Retinal pigment epithelial cell (primary cell): ENCODE results near the gene DNAH8.

ENCODE experiments used
- DNase-seq: peaks from one replicate; pipeline ENCODE4 v3.0.0-alpha.2; 2010; ENCODE audit warnings: low read depth
- H3K4me3 ChIP-seq: 2 replicates; pipeline ENCODE4 v1.5.1; 2011; ENCODE audit warnings: mild to moderate bottlenecking, low read length, control low read depth, moderate library complexity
- TF ChIP-seq, protein P1 (sequence below): conservative IDR thresholded peaks from 2 replicates; pipeline ENCODE4 v1.5.1; 2011; ENCODE audit warnings: low read depth, low read length, control low read depth, inconsistent platforms

The DNAH8 gene

DNA sequence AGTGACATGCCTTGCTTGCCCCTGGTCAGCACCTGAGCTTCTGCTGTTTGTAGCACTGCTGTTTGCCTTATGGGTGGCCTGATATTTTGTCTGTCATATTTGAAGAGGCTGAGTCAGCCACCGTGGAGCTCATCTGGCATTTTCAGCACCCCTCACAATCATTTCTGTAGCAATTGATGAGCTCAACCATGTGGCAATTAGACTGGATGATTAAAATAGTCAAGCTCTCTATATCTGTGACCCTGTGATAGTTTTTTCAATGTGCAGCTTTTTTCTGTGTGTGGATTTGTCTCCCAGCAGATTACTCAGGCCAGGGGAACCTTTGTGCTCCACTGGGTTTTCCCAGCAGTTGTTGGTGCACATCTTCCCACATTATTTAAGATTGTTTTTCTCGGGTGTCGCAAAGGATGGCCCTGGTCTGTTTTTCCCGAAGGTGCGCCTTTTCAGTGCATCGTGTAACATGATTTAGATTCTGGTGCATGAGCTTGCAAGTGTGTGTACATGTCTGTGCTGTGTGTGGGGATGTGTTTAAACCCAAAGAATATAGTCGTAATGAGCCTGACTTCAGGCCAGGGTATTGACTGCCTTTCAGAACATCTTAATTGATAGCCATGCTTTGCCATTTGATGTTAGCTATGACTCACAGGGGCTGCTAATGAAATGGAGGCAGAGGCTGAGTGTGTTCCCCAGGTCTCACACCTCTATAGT, 301.9 kb downstream of the DNAH8 start:
- H3K4me3 ChIP-seq = no peak overlapping the region
- no peak for DNase-seq
- TF ChIP-seq, protein P1, sequence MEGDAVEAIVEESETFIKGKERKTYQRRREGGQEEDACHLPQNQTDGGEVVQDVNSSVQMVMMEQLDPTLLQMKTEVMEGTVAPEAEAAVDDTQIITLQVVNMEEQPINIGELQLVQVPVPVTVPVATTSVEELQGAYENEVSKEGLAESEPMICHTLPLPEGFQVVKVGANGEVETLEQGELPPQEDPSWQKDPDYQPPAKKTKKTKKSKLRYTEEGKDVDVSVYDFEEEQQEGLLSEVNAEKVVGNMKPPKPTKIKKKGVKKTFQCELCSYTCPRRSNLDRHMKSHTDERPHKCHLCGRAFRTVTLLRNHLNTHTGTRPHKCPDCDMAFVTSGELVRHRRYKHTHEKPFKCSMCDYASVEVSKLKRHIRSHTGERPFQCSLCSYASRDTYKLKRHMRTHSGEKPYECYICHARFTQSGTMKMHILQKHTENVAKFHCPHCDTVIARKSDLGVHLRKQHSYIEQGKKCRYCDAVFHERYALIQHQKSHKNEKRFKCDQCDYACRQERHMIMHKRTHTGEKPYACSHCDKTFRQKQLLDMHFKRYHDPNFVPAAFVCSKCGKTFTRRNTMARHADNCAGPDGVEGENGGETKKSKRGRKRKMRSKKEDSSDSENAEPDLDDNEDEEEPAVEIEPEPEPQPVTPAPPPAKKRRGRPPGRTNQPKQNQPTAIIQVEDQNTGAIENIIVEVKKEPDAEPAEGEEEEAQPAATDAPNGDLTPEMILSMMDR = no peak

DNA sequence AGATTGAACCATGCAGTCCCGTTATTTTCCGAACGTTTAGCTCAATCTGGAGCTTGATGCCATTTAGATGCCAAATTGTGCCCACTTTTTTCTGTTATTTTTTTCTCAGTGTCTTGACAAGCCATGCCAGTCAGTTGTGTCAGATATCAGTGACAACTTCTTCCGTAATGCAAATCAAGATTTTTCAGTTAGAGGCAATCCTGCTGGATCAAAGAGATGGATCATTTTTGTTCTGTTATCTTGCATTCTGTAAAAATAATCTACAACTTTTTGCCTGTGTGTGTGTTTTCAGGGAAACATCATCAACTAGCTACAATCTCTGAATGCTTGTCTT, 302.4 kb downstream of the DNAH8 start:
- TF ChIP-seq, protein P1 = no peak
- DNase-seq = no peak
- H3K4me3 ChIP-seq = no peak overlapping the region

DNA sequence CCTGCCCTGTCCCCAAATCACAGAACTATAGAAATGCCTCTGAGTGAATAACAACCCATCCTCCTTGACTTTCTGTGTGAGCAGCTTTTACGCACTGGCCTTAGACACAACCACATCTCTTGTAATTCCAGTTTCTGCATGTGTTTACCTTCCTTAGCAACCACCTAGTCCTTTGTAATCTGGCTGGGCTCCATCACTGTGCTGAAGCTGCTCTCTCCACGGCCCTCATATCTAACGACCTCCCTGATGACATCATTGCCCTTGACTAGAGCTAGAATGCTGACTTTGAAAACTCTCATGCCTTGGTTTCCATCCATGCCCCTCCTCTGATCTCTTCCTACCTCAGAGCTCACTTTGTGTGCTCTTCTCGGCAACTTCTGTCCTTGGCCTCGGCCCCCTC, 303.0 kb downstream of the DNAH8 start:
- H3K4me3 ChIP-seq = no peak overlapping the region
- TF ChIP-seq, protein P1 = no peak
- no peak for DNase-seq

DNA sequence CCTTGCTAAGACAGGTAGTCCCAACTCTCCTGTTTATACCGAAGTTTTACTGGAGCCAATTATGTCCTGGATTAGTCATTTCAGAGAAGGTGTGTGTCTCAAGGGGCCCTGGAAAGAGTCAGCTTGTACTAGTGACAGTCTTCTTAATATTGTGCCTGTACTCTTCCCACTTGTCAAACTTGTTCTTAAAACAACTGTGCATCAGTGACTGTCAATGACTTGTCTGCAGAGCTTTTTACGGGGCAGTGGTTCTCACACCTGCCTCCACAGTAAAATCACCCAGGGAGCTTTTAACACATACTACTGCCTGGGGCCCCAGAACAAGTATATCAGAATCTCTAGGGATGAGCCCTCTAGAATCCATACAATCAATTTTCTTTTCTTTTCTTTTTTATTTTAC, 305.0 kb downstream of the DNAH8 start:
- DNase-seq = no peak
- no peak overlapping the region for H3K4me3 ChIP-seq
- TF ChIP-seq, protein P1 = no peak

DNA sequence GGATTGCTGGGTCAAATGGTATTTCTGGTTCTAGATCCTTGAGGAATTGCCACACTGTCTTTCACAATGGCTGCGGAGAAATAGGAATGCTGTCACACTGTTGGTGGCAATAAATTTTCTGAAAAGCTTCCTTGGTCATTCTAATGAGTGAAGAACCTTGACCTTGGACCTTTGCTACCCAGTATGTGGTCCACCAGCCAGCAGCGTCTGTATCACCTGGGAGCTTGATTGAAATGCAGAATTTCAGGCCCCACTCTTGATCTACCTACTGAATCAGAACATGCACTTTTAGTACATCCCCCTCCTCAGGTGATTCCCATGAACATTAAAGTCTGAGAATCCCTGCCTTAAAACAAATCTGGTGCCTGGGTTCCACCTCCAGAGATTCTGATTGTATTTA, 305.9 kb downstream of the DNAH8 start:
- no peak for DNase-seq
- no peak overlapping the region for H3K4me3 ChIP-seq
- TF ChIP-seq, protein P1 = no peak

DNA sequence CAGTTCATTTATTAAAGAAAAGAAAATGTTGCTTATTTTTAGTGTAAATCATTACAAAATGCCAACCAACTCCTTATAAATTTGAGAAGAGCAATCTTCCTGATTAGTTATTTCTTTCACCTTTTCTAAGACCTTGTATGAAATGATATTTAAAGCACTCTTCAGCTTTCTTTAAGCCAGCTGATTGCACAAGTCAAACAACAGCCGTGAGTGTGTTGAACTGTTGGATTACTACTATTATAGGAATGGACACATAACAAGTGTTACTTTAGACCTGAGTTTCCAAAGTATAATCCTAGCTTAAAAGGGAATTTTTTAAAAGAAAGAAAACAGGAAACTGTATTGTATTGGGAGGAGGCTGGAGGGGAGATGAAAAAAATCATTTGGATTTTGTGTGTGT, 306.7 kb downstream of the DNAH8 start:
- TF ChIP-seq, protein P1 = no peak
- H3K4me3 ChIP-seq = no peak overlapping the region
- DNase-seq = no peak

DNA sequence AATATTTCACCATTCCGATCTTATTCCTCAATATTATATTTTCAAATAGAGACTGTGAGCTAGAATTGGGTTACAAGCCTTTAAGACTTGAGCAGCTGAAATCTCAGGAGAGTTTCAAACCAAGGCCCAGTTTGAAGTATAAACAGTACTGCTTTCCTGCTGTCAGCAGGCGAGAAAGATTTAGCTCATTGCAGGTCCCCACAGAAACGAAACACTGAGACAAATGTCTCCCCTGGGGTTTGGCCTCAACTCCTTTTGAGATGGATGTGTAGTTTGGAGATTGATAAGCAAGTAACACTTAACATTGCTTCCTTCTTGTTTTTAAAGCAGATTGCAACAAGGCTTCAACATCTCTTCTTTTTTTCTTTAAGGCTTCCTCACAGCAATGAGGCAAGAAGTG, 311.1 kb downstream of the DNAH8 start:
- DNase-seq = no peak
- H3K4me3 ChIP-seq = no peak overlapping the region
- TF ChIP-seq, protein P1 = no peak
